PFSK-1 (cell line): ENCODE data around the gene ANKRD6.

ENCODE experiments used
- FOXP2 ChIP-seq: optimal IDR thresholded peaks from 2 replicates; pipeline ENCODE3; 2011; ENCODE audit warnings: borderline replicate concordance, control low read depth, inconsistent platforms; ENCODE audit not compliant: insufficient read depth; ENCODE audit errors: extremely low read length, extremely low read depth
- POLR2AphosphoS5 ChIP-seq: IDR thresholded peaks from 2 replicates; pipeline ENCODE4 v1.6.1; 2012; ENCODE audit warnings: low read depth, mild to moderate bottlenecking, control low read depth, low read length, moderate library complexity
- REST ChIP-seq, 2 experiments: IDR thresholded peaks; 2 replicates each; pipeline versions ENCODE4 v1.6.1 to v1.8.0; 2011 to 2012; ENCODE audit warnings: low read depth in 2 of 2, low read length in 2 of 2, control low read depth in 1 of 2, inconsistent platforms in 1 of 2, mild to moderate bottlenecking in 1 of 2, moderate library complexity in 1 of 2; ENCODE audit not compliant: insufficient read depth in 1 of 2
- SIN3A ChIP-seq: IDR thresholded peaks from 2 replicates; pipeline ENCODE4 v1.6.1; 2012; ENCODE audit warnings: mild to moderate bottlenecking, low read length, moderate library complexity, borderline replicate concordance; ENCODE audit not compliant: insufficient read depth
- TAF1 ChIP-seq: IDR thresholded peaks from 2 replicates; pipeline ENCODE4 v1.6.1; 2012; ENCODE audit warnings: low read length, control low read depth, borderline replicate concordance; ENCODE audit not compliant: insufficient read depth

ANKRD6 gene

GRCh38 chr6:89518352-89519055, 85.6 kb downstream of the ANKRD6 start:
- TF ChIP-seq FOXP2 (no peak), REST (IDR thresholded peaks at IDR 0.05; ENCODE audit: insufficient read depth in 1 of 2, low read depth in 2 of 2, low read length in 2 of 2) (no peak), POLR2AphosphoS5 (no peak), TAF1 (no peak), SIN3A (no peak)

GRCh38 chr6:89520736-89521135, 87.8 kb downstream of the ANKRD6 start:
- TF ChIP-seq REST (IDR thresholded peaks at IDR 0.05; ENCODE audit: insufficient read depth in 1 of 2, low read depth in 2 of 2, low read length in 2 of 2), result no peak
- no peak for TF ChIP-seq FOXP2

GRCh38 chr6:89522778-89523177, 89.8 kb downstream of the ANKRD6 start:
- TF ChIP-seq FOXP2 (no peak), SIN3A (no peak), TAF1 (no peak), REST (IDR thresholded peaks at IDR 0.05; ENCODE audit: insufficient read depth in 1 of 2, low read depth in 2 of 2, low read length in 2 of 2) (no peak), POLR2AphosphoS5 (no peak)

DNA sequence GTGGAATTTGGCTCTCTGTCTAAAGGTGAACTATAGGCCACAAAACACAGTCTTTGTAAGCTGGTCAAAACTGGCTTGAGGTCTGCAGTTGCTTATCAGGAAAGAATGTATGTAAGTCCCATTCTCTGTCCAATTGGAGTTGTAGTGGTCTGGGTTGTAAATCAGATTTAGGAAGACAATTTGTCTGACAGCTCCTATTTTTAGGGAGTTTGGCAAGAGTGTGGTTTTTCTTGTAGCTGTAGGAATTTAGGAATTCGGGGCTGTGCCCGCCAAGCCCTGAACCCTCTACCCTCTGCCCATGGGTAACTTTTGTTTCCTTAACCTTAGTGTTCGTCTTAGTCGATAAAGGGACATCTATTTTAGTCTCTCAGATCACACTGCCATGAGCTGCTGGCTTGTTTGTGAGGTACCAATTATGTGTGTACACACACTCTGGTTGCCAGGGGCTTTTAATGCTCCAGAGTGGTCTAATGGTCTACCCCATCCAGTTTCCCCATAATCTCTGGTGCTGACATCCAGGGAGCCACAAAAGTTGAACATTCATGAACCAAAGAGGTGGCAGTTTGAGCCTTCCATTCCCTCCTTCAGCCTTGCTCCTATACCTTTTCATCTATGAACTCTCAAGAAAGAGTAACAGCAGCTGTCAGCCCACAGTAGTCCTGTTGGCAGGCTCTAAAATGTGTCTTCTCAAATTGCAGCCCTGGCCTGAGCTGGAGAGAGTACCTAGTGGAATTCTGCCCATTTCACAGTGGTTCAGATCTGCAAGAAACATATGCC, 93.0 kb downstream of the ANKRD6 start:
- TF ChIP-seq FOXP2 (no peak), SIN3A (no peak)

GRCh38 chr6:89526563-89526869, 93.6 kb downstream of the ANKRD6 start:
- TF ChIP-seq REST (IDR thresholded peaks at IDR 0.05; ENCODE audit: insufficient read depth in 1 of 2, low read depth in 2 of 2, low read length in 2 of 2) (no peak), POLR2AphosphoS5 (no peak), FOXP2 (no peak), SIN3A (no peak), TAF1 (no peak)
